IPS-15b (cell line): ENCODE data around the gene BZW1.
"Not testable (repeated sequence)": the region's sequence is repeated elsewhere in the genome, so short reads cannot be mapped to it uniquely, and the experiment has no call there.

Experiments used
- H3K27me3 ChIP-seq: one replicate; pipeline ENCODE4 v1.6.1; 2013; ENCODE audit warnings: low read length; ENCODE audit not compliant: control insufficient read depth, insufficient read depth
- H3K36me3 ChIP-seq: one replicate; pipeline ENCODE4 v1.6.1; 2013; ENCODE audit warnings: low read length; ENCODE audit not compliant: control insufficient read depth, insufficient read depth
- H3K4me1 ChIP-seq: one replicate; pipeline ENCODE4 v1.6.1; 2013; ENCODE audit warnings: mild to moderate bottlenecking, low read length; ENCODE audit not compliant: control insufficient read depth, insufficient read depth
- H3K4me3 ChIP-seq: one replicate; pipeline ENCODE4 v1.5.1; 2013; ENCODE audit warnings: low read depth, low read length
- H3K9ac ChIP-seq: one replicate; pipeline ENCODE4 v1.6.1; 2013; ENCODE audit warnings: low read depth, mild to moderate bottlenecking, low read length
- H3K9me3 ChIP-seq: one replicate; pipeline ENCODE4 v1.6.1; 2013; ENCODE audit warnings: mild to moderate bottlenecking, low read length; ENCODE audit not compliant: control insufficient read depth, insufficient read depth

BZW1 gene

GRCh38 chr2:200795028-200795440, 16.7 kb upstream of the BZW1 start:
- Histone ChIP-seq H3K9ac (no peak overlapping the region), H3K9me3 (no peaks in the 10 kb centered on the region), H3K4me3 (no peak overlapping the region), H3K36me3 (no peaks in the 10 kb centered on the region), H3K4me1 (peaks cover 7% of the 10 kb centered on the region), H3K27me3 (no peaks in the 10 kb centered on the region)

- H3K4me1 ChIP-seq: no peaks in the 10 kb centered on the region
Observed at GRCh38 chr2:200796561-200796960, 15.1 kb upstream of the BZW1 start.

GRCh38 chr2:200797242-200797770, 14.4 kb upstream of the BZW1 start:
- Histone ChIP-seq H3K4me1 (no peaks in the 10 kb centered on the region), H3K36me3 (no peaks in the 10 kb centered on the region), H3K4me3 (no peak overlapping the region), H3K9ac (no peak overlapping the region), H3K9me3 (no peaks in the 10 kb centered on the region), H3K27me3 (no peaks in the 10 kb centered on the region)

More at GRCh38 chr2:200796561-200796960, 15.1 kb upstream of the BZW1 start:
- Histone ChIP-seq H3K4me3 (no peak overlapping the region), H3K27me3 (no peaks in the 10 kb centered on the region), H3K9me3 (no peaks in the 10 kb centered on the region), H3K9ac (no peak overlapping the region), H3K36me3 (no peaks in the 10 kb centered on the region)

- H3K36me3 ChIP-seq: no peaks in the 10 kb centered on the region
- H3K9me3 ChIP-seq: no peaks in the 10 kb centered on the region
- no peaks in the 10 kb centered on the region for H3K27me3 ChIP-seq
- no peak overlapping the region for H3K9ac ChIP-seq
- H3K4me1 ChIP-seq: no peaks in the 10 kb centered on the region
- H3K4me3 ChIP-seq: no peak overlapping the region
Observed at GRCh38 chr2:200798514-200798913, 13.2 kb upstream of the BZW1 start.

GRCh38 chr2:200800458-200800857, 11.3 kb upstream of the BZW1 start:
- Histone ChIP-seq H3K4me1 (no peaks in the 10 kb centered on the region), H3K9me3 (no peaks in the 10 kb centered on the region), H3K36me3 (no peaks in the 10 kb centered on the region), H3K9ac (no peak overlapping the region), H3K4me3 (no peak overlapping the region), H3K27me3 (no peaks in the 10 kb centered on the region)

- not testable (repeated sequence) for H3K4me3 ChIP-seq, H3K4me1 ChIP-seq, H3K9me3 ChIP-seq, H3K36me3 ChIP-seq, H3K9ac ChIP-seq, H3K27me3 ChIP-seq
Observed at GRCh38 chr2:200801431-200801830, 10.3 kb upstream of the BZW1 start.

- Histone ChIP-seq H3K4me1 (peaks cover 5% of the 10 kb centered on the region), H3K9ac (no peak overlapping the region), H3K27me3 (no peaks in the 10 kb centered on the region), H3K4me3 (no peak overlapping the region), H3K36me3 (peaks cover 4% of the 10 kb centered on the region), H3K9me3 (no peaks in the 10 kb centered on the region)
Observed at GRCh38 chr2:200809506-200810251, 2.0 kb upstream of the BZW1 start.

GRCh38 chr2:200810252-200810997, 1.3 kb upstream of the BZW1 start:
- Histone ChIP-seq H3K9me3 (no peaks in the 10 kb centered on the region), H3K4me3 (peak overlapping the region; percentile 51), H3K9ac (peak overlapping the region; percentile 5), H3K36me3 (peaks cover 6% of the 10 kb centered on the region), H3K27me3 (no peaks in the 10 kb centered on the region), H3K4me1 (peaks cover 5% of the 10 kb centered on the region)

- Histone ChIP-seq H3K27me3 (no peaks in the 10 kb centered on the region), H3K9ac (peak overlapping the region; percentile 5), H3K4me1 (peaks cover 5% of the 10 kb centered on the region), H3K36me3 (peaks cover 6% of the 10 kb centered on the region), H3K9me3 (no peaks in the 10 kb centered on the region), H3K4me3 (peak overlapping the region; percentile 51)
Observed at GRCh38 chr2:200810998-200811332, 745 bp upstream of the BZW1 start.

- no peaks in the 10 kb centered on the region for H3K9me3 ChIP-seq
- peak overlapping the region; percentile 99 for H3K9ac ChIP-seq
- H3K36me3 ChIP-seq: peaks cover 10% of the 10 kb centered on the region
- no peaks in the 10 kb centered on the region for H3K27me3 ChIP-seq
- H3K4me3 ChIP-seq: peak overlapping the region; percentile 95
- peaks cover 5% of the 10 kb centered on the region for H3K4me1 ChIP-seq
Observed at GRCh38 chr2:200812122-200813022, 662 bp downstream of the BZW1 start.

- no peaks in the 10 kb centered on the region for H3K27me3 ChIP-seq
- peaks cover 23% of the 10 kb centered on the region for H3K36me3 ChIP-seq
- H3K9me3 ChIP-seq: no peaks in the 10 kb centered on the region
- peaks cover 5% of the 10 kb centered on the region for H3K4me1 ChIP-seq
- no peak overlapping the region for H3K9ac ChIP-seq
- no peak overlapping the region for H3K4me3 ChIP-seq
Observed at GRCh38 chr2:200814276-200814815, 2.6 kb downstream of the BZW1 start.
